H1 (cell line): ENCODE data around the gene SLC38A8.

Source experiments
- HDAC2 ChIP-seq, 2 experiments: fragments of 300-600 bp in 1 of 2; sonication (generic) in 1 of 2; IDR thresholded peaks; 2 replicates each; pipeline ENCODE4 v1.6.1; 2011 to 2012; ENCODE audit warnings: low read depth in 2 of 2, low read length in 2 of 2, mild to moderate bottlenecking in 2 of 2, moderate library complexity in 2 of 2, borderline replicate concordance in 1 of 2, inconsistent platforms in 1 of 2
- MAX ChIP-seq: IDR thresholded peaks from 2 replicates; pipeline ENCODE4 v1.6.1; 2012; ENCODE audit warnings: inconsistent platforms
- POLR2A ChIP-seq, 2 experiments: IDR thresholded peaks; 1 replicate in 1 of 2; 2 replicates in 1 of 2; pipeline ENCODE4 v1.6.1; 2011; ENCODE audit warnings: low read depth in 2 of 2, low read length in 2 of 2, mild to moderate bottlenecking in 2 of 2; ENCODE audit errors: control extremely low read depth in 1 of 2
- POLR2AphosphoS5 ChIP-seq: IDR thresholded peaks from 2 replicates; pipeline ENCODE4 v1.6.1; 2011; ENCODE audit warnings: low read depth, low read length
- RAD21 ChIP-seq, 2 experiments: IDR thresholded peaks in 1 of 2; conservative IDR thresholded peaks in 1 of 2; 2 replicates each; pipeline ENCODE4 v1.6.1; 2011; ENCODE audit warnings: low read depth in 2 of 2, low read length in 2 of 2, improper control_type of control experiment in 1 of 2, inconsistent platforms in 1 of 2, mild to moderate bottlenecking in 1 of 2, moderate library complexity in 1 of 2
- TCF12 ChIP-seq: IDR thresholded peaks from 2 replicates; pipeline ENCODE4 v1.6.1; 2011; ENCODE audit warnings: low read depth, mild to moderate bottlenecking, low read length
- TF ChIP-seq, protein P1 (sequence below), 3 experiments: IDR thresholded peaks; 1 replicate in 2 of 3; 2 replicates in 1 of 3; pipeline versions ENCODE4 v1.5.1 to v1.6.1; 2011; ENCODE audit warnings: low read length in 3 of 3, mild to moderate bottlenecking in 3 of 3, inconsistent platforms in 2 of 3, low read depth in 1 of 3, moderate library complexity in 1 of 3; ENCODE audit not compliant: insufficient read depth in 1 of 3; ENCODE audit errors: control extremely low read depth in 1 of 3

DNA sequence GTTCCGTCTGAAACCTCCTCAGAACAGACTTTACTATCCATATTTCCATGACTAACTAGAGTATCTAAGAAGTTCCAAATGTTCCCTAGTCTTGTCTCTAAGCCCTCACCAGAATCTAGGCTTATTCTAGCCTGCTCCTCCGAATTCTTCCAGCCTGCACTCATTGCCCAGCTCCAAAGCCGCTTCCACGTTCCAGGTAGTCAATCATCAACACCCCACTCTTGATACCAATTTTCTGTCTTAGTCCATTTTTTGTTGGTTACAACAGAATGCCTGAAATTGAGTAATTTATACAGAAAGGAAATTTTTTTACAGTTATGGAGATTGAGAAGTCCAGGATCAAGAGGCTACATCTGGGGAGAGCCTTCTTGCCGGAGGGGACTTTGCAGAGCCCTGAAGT, 21.1 kb downstream of the SLC38A8 start:
- TF ChIP-seq POLR2AphosphoS5 (no peak), TCF12 (no peak), MAX (no peak), HDAC2 (IDR thresholded peaks at IDR 0.05; ENCODE audit: borderline replicate concordance in 1 of 2, low read depth in 2 of 2, low read length in 2 of 2) (no peak), RAD21 (IDR thresholded peaks at IDR 0.05 in 1 of 2, conservative IDR thresholded peaks at IDR 0.05 in 1 of 2; ENCODE audit: low read depth in 2 of 2, low read length in 2 of 2) (no peak), POLR2A (IDR thresholded peaks at IDR 0.05; ENCODE audit: control extremely low read depth in 1 of 2, low read depth in 2 of 2, low read length in 2 of 2) (no peak)
- TF ChIP-seq, protein P1, sequence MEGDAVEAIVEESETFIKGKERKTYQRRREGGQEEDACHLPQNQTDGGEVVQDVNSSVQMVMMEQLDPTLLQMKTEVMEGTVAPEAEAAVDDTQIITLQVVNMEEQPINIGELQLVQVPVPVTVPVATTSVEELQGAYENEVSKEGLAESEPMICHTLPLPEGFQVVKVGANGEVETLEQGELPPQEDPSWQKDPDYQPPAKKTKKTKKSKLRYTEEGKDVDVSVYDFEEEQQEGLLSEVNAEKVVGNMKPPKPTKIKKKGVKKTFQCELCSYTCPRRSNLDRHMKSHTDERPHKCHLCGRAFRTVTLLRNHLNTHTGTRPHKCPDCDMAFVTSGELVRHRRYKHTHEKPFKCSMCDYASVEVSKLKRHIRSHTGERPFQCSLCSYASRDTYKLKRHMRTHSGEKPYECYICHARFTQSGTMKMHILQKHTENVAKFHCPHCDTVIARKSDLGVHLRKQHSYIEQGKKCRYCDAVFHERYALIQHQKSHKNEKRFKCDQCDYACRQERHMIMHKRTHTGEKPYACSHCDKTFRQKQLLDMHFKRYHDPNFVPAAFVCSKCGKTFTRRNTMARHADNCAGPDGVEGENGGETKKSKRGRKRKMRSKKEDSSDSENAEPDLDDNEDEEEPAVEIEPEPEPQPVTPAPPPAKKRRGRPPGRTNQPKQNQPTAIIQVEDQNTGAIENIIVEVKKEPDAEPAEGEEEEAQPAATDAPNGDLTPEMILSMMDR (IDR thresholded peaks at IDR 0.05; ENCODE audit: control extremely low read depth in 1 of 3, insufficient read depth in 1 of 3, low read depth in 1 of 3, low read length in 3 of 3): no peak
